ENCODE data around the gene CSPG4.
A peak's percentile ranks its signal among the peaks of the same experiment; 100 is the strongest.
"Not testable (repeated sequence)": the region's sequence is repeated elsewhere in the genome, so short reads cannot be mapped to it uniquely, and the experiment has no call there.

Gene CSPG4, protein sequence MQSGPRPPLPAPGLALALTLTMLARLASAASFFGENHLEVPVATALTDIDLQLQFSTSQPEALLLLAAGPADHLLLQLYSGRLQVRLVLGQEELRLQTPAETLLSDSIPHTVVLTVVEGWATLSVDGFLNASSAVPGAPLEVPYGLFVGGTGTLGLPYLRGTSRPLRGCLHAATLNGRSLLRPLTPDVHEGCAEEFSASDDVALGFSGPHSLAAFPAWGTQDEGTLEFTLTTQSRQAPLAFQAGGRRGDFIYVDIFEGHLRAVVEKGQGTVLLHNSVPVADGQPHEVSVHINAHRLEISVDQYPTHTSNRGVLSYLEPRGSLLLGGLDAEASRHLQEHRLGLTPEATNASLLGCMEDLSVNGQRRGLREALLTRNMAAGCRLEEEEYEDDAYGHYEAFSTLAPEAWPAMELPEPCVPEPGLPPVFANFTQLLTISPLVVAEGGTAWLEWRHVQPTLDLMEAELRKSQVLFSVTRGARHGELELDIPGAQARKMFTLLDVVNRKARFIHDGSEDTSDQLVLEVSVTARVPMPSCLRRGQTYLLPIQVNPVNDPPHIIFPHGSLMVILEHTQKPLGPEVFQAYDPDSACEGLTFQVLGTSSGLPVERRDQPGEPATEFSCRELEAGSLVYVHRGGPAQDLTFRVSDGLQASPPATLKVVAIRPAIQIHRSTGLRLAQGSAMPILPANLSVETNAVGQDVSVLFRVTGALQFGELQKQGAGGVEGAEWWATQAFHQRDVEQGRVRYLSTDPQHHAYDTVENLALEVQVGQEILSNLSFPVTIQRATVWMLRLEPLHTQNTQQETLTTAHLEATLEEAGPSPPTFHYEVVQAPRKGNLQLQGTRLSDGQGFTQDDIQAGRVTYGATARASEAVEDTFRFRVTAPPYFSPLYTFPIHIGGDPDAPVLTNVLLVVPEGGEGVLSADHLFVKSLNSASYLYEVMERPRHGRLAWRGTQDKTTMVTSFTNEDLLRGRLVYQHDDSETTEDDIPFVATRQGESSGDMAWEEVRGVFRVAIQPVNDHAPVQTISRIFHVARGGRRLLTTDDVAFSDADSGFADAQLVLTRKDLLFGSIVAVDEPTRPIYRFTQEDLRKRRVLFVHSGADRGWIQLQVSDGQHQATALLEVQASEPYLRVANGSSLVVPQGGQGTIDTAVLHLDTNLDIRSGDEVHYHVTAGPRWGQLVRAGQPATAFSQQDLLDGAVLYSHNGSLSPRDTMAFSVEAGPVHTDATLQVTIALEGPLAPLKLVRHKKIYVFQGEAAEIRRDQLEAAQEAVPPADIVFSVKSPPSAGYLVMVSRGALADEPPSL (N-terminal part only)

DNA sequence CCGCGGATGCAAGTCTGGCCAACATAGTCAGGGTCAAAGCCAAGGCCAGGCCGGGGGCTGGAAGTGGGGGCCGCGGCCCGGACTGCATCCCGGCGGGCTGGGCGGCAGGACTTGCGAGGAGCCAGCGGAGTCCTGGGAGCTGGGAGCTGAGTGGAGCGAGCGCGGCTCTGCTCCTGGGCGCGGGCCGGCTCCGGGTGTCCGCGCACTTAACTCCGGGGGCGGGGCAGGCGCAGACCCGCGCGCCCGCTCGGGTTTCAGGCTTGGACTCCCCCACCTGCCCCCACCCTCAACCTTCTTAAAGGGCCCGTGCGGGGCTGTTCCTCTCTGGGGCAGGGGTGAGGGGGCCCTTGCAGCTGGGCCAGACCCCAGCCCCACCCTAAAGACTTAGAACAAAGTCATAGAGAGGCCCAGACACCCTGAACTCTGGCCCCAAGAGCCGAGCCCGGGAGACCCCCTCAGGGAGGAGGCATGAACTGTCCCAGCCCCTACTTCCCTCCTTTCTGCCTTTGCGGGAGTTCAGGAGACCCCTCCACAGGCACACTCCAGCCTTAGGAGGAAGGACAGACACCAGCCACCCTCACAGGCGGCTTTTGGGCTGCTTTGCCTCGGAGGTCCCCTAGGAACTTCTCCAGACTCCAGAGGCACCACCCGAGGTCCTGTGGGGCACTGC, at the start of gene CSPG4:
CSPG4 (minus strand) TSS at position 181 of the 670 bp plus-strand sequence; CDS start at position 88, 93 bp downstream.
- peak in 2 of 42 donors; percentile 8 to 24 for DNase-seq
- intact Hi-C loops (cut with DNase I), result no loop called here

DNA sequence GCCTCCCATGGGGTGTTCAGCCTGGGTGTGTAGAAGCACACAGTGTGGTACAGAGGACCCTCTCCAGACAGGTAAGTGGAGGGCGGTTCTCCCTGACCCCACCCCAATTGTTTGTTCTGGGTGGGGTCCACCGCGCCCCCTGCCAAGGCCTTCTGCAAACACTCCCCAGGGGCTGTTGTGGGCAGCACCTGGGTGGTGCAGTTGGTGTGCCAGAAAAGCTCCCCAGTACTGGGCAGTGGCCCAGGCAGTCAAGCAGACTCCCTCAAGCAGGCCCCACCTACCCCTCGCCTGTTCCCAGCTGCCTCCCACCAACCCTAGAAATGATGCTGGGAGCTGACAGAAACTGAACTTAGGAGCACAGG, 49.7 kb upstream of the CSPG4 start:
- DNase-seq; intact Hi-C loops (cut with DNase I): not testable (repeated sequence)

DNA sequence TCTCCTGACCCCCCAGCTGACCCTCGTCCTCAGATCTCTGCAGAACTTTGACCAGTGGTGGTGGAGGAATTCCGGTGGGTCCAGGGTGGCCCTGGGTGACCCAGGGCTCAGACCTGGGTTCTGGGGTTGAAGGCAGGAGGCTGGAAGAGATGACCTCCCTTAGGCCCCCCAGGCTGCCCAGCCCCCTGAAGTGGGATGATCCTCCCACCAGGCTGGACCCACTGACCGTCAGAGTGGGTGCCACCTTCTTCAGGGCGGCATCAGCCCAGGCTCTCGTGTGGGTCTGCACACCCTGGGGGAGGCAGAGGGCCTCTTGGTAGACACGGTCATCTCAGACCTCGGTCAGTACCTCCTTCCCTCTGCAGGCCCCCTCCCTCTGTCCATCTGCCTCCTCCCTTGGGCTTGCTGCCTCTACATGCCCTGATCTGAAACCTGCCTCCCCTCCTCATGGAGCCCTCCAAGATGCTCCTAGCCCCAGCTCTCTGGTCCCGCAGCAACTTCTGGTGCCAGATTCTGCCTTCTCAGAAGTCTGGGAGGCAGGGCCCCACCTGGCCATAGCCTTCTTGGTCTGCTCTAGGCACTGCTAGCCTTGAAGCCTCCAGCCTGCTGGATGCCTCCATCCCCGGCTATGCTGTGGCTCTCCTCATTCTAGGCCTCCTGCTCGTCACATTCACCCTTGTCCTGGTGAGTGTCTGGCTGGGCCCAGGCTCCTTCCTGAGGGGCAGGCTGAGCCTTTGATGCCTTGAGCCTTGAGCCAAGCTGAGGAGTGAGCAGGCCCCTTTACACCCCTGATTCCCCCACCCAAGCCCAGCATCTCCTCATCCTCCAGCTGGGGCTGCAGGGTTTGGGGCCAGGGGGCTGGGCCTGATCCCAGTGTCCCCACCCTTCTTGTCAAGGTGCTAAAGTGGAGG, 49.1 kb upstream of the CSPG4 start:
- intact Hi-C loops (cut with DNase I), result no loop called here

DNA sequence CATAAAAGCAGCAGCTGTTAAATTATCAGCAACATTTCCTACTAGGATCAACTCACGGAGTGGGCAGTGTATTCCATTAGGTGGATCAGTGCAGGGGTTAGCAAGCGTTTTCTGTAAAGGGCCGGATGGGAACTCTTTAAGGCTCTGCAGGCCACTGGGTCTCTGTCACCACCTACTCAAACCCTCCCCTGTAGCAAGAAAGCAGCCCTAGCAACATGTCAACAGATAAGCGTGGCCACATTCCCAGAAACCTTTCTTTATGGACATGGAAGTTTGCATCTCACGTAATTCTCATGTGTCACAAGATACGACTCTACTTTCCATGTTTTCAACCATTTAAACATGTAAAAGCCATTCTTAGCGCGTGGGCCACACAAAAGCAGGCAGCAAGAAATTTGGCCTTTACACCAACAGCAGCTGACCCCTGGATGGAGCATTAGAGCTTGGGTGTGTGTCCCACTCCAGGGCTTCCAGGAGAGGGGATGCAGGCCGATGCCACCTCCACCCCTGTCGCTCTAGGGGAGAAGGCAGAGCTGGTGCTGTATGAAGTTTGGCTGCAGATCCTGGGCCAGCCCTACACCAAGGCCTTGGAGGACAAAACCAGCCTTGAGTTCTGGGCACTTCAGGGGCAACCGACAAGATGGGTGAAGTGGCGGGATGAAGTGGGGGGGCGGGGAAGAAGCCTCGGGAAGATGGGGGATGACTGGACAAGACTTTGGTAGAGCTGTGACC, 48.2 kb upstream of the CSPG4 start:
- intact Hi-C loops (cut with DNase I), result no loop called here
- peak in 1 of 42 donors; percentile 25 for DNase-seq

More for the DNA sequence above, 49.1 kb upstream of the CSPG4 start:
- DNase-seq, result peak in 1 of 42 donors; percentile 31

DNA sequence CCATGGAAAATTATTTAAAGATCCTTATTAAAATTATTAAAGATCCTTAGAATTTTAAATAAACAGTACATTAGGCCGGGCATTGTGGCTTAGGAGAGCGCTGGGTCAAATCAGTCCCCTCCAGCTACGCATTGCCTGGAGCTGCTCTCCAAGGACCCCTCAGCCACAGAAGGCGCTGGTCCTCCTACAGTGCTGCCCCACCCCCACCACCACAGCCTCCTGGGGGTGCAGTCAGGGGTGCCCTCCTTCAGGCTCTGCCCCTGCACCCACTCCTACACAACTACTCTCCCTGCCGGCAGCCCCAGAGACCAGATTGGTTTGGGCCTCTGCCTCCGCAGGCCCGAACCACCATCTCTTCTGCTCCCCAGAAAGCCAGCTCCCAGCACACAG, 47.5 kb upstream of the CSPG4 start:
- DNase-seq; intact Hi-C loops (cut with DNase I): not testable (repeated sequence)

DNA sequence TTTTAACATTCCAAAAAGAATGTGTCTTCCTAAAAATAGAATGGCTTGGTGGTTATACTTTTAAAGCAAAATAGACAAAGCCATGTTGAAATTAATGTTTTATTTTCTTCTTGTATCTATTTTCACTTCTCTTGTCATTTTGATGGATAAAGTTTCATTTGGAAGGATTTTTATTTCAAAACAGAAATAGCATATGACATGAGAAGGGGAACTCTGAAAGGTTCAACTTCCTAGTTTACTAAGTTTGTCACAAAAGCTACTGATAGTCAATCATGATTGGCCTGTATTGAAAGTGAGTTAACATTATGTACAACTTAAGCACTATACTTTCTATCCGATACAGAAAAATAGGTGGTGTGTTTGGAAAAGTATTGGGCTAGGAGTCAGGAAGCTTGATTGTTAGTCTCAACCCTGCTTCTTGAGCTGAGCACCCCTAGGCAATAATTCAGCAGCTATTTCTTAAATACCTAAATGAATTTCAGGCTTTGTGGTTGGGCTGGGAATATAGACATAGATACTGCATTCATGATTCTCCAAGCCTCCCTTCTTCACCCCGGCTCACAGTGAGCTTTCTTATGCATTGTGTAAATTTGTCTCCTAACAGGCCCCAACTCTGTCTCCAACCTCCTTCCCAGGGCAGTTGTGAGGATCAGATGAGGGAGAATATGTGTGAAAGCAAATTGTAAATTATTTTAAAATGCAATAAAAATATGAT, 46.9 kb upstream of the CSPG4 start:
- DNase-seq, result no peak
- intact Hi-C loops (cut with DNase I), result no loop called here

DNA sequence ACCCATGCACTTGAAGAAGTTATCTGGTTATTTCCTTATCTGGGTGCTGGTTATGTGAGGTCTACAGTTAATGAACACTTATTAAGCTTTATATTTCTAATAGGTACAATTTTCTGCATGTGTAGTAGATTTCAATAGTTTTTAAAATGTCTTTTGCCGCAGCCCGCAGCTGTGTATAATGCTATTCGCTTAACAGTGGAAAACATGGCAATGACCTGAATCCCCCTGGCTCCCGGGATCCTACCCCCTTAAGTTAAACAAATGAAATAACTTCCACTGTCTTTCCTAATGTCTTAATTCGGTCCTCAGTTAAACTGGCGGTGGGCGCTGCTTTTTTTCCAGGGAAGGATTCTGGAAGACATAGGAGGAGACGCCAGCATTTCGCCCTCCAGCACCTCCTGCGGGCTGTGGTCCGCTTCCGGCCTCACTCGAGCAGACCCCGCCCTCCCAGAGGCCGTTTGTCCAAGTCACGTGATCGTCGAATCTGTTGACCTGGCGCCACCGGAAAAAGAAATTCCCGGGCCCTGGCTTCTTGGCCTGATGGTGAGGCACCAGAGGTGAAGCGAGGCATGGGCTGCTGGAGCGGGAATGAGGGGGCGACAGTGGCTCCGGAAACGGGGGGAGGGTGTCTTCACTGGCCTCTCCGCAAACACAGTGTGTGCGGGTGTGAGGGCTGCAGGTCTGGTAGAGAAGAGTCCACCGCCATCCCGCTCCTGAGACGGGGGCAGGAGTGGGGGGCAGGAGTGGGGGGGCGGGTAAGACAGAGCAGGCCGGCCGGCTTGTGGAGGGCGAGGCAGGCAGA, 45.6 kb upstream of the CSPG4 start:
- peak; percentile 76 to 93 (median 88) for DNase-seq
- intact Hi-C loops (cut with DNase I), result no loop called here

DNA sequence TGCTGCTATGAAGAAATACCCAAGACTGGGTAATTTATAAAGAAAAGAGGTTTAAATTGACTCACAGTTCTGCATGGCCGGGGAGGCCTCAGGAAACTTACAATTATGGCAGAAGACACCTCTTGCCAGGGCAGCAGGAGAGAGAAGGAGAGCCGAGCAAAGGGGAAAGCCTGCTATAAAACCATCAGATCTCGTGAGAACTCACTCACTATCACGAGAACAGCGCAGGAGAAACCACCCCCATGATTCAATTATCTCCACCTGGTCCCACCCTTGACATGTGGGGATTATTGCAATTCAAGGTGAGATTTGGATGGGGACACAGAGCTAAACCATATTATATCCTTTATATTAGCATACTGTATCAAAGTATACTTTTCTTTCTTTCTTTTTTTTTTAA, 42.2 kb upstream of the CSPG4 start:
- intact Hi-C loops (cut with DNase I), result not testable (repeated sequence)
- peak in 2 of 42 donors; percentile 3 to 6 for DNase-seq

DNA sequence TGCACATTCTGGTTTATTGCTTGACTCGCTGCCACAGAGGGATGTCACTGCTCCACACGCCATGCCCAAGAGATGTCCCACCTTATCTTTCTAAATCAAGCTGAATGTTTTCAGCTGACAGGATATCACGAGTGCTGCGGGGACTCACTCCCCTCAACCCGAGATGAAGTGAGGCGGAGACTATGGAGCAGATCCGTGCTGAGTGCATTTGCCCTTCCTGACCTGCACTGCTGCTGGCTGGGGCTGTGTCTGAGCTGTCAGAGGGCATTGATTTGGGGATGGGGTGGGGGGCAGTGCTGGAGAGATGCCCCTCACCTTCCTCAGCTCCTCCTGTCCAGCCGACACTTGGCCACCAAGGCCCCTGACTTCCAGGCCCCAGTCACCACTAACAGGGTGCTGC, 40.5 kb upstream of the CSPG4 start:
- peak in 2 of 42 donors; percentile 9 to 18 for DNase-seq
- intact Hi-C loops (cut with DNase I), result no loop called here

DNA sequence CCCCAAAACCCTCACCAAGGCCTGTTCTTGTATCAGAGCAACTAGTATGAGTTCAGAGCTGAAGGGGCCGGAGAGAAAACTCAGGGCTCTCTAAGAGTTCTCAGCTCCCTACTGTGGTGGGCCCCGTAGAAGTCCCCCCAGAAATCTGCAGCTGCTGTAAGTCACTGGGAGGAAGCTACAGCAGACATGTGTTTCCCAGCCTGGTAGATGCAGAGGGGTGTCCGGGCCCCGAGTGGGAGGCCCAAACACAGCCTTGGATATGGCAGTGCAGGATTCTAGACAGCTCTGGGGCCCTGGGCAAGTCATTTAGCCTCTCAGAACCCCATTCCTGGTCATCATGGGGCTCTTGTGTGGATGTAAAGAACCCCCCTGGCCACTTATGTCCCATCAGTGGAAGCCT, 39.2 kb upstream of the CSPG4 start:
- DNase-seq, result peak in 1 of 42 donors; percentile 7

DNA sequence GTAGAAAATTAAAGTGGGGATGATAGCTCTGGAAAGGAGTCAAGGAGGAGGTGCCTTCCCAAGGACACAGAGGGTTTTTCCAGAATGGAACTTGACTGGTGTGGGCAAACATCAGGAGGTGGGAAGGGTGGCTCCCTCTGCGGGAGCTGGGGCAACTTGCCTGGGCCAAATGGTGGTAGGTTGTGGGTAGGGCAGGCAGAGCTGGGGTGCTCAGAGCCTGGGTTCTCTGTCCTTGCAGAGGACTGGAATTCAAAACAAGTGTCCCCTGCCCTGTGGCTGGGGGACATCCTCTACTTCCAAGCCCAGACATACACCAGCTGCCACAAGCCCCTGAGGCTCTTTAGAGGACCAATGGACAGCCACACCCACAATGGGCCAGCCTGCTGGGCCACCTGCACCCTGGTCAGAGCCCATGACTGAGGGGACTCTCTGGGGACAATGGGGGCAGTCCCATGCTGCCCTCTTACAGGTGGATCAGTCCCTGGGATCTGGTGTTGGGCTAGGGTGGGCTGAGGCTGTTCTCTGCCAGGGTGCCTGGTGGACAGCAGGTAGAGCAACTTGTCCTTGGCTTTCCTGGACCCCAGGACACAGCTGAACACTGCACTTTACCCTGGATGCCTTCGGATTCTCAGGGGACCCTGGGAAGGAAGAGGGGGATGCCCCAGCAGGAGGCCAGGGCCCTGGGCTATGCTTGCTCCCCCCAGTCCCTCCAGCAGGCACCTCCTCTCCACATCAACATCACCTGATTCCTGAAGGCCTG, 38.6 kb upstream of the CSPG4 start:
- peak in 3 of 42 donors; percentile 1 to 9 (median 6) for DNase-seq
- intact Hi-C loops (cut with DNase I), result no loop called here

More for the DNA sequence above, 39.2 kb upstream of the CSPG4 start:
- intact Hi-C loops (cut with DNase I), result no loop called here

DNA sequence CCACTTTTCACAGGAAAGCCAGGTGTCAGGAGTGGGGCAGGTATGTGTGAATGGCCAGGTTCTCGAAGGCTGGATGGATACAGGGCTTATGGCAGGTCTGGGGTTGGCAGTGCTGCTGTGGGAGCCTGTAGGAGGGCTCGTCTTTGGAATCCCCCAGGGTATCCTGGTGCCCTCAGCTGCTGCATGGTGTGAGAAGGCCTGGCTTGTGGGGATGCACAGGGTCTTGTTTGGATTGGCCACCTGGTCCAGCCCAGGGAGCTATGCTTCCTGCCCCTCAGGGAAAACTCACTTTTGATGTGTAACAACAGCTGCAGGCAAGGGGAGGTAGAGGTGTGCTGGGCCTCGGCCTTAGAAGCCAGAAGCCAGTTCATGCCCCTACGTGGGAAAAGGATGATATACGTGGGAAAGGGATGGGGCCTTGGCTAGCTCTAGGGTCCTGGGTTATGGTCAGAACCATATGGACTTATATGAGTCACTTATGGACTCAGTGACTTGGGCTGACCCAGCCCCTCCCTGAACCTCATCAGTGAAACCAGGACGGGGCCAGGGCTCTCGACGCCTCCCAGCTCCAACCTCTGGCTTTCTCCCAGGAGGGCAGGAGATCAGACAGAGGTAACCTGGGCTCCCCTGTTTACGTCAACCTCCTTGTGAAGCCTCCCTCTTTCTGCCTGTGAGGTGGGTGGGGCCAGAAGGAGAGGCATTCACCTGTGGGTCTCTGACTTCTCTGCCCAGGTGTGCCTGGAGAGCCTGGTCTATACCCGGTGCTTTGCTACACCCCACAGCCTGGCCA, 37.8 kb upstream of the CSPG4 start:
- no peak for DNase-seq
- intact Hi-C loops (cut with DNase I), result no loop called here

DNA sequence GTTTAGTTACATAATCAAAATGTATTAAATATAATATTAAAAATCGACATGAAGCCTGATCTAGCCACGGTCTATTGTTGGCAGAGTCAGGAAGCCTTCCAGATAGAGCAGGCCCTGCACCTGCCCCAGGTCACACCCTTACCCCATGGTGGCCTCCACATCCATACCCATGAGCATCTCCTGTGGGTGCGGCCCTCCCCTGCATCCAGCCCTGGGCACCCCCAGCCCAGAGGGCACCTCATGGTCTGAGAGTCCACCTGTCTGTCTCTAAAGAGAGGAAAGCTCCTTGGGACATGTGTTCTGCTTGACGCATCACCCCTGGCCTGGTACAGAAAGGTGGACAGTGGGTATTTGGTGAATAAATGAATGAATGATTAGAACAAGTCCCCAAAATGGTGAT, 37.2 kb upstream of the CSPG4 start:
- intact Hi-C loops (cut with DNase I), result no loop called here
- no peak for DNase-seq

DNA sequence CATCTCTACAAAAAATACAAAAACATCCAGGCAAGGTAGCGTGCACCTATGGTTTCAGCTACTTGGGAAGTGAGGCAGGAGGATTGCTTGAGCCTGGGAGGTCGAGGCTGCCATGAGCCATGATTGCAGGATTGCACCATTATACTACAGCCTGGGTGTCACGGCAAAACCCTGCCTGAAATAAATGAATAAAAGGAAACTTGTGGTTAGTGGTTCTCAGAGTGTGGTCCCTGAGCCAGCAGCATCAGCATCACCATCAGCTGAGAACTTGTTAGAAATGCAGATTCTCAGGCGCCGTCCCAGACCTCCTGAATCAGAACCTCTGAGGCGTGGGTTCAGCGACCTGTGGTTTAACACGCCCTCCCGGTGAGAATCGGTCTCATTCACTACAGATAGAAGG, 36.2 kb upstream of the CSPG4 start:
- intact Hi-C loops (cut with DNase I); DNase-seq: not testable (repeated sequence)
